A673 (cell line): Measurements from ENCODE around the gene PEX19. TPM values are rescaled to one million over a fixed set of nuclear protein-coding genes. Genes with fewer than 3 reads are reported as not detected.
A peak's percentile ranks its signal among the peaks of the same experiment; 100 is the strongest.

Source experiments
- BruUV-seq: library from RNA; stranded (reverse); fragments of 400-500 nt; replicated peaks from 2 replicates; lab custom pipeline; 2021; lab: Mats Ljungman, UMichigan
- CTCF ChIA-PET: fragments of 300-600 bp; sonication (Branson Sonifier 250); formaldehyde crosslinking; loops from one replicate; lab custom pipeline; 2022; ENCODE audit warnings: antibody characterized with exemption; lab: Charles Lee
- POLR2A ChIA-PET: fragments of 300-600 bp; sonication (Branson Sonifier 250); formaldehyde crosslinking; loops from one replicate; lab custom pipeline; 2022; ENCODE audit warnings: antibody characterized with exemption; ENCODE audit not compliant: low non-redundant PET; lab: Charles Lee
- DNase-seq: peaks from one replicate; pipeline ENCODE4 v3.0.0-alpha.2; 2015; ENCODE audit warnings: low spot score
- H3K27ac ChIP-seq: fragments of 200-600 bp; sonication (generic); 2 replicates; pipeline ENCODE4 v1.5.1; 2016; ENCODE audit warnings: mixed run types, low read depth, mild to moderate bottlenecking, mixed read lengths, antibody characterized with exemption, low read length; ENCODE audit not compliant: poor library complexity, severe bottlenecking
- H3K27me3 ChIP-seq: fragments of 200-600 bp; sonication (generic); replicated peaks from 2 replicates; pipeline ENCODE4 v1.6.1; 2017; ENCODE audit warnings: mixed run types, low read depth, mild to moderate bottlenecking, mixed read lengths, antibody characterized with exemption, low read length; ENCODE audit not compliant: insufficient read depth, poor library complexity
- H3K36me3 ChIP-seq: fragments of 200-600 bp; sonication (generic); 2 replicates; pipeline ENCODE4 v1.6.1; 2016; ENCODE audit warnings: mixed run types, mild to moderate bottlenecking, mixed read lengths, antibody characterized with exemption, low read length; ENCODE audit not compliant: insufficient read depth, poor library complexity, severe bottlenecking
- H3K4me1 ChIP-seq: fragments of 200-600 bp; sonication (generic); 2 replicates; pipeline ENCODE4 v1.6.1; 2017; ENCODE audit warnings: mixed run types, mild to moderate bottlenecking, mixed read lengths, antibody characterized with exemption, low read length; ENCODE audit not compliant: insufficient read depth, poor library complexity, severe bottlenecking
- H3K4me3 ChIP-seq: fragments of 200-600 bp; sonication (generic); 2 replicates; pipeline ENCODE4 v1.5.1; 2016; ENCODE audit warnings: low read depth, mixed run types, mild to moderate bottlenecking, mixed read lengths, low read length; ENCODE audit not compliant: poor library complexity, severe bottlenecking
- H3K9me3 ChIP-seq: fragments of 200-600 bp; sonication (generic); 2 replicates; pipeline ENCODE4 v1.6.1; 2016; ENCODE audit warnings: mixed run types, low read depth, mild to moderate bottlenecking, mixed read lengths, antibody characterized with exemption, low read length; ENCODE audit not compliant: poor library complexity, severe bottlenecking
- CTCF ChIP-seq: fragments of 300-800, 200-600 bp; sonication (generic); conservative IDR thresholded peaks from 2 replicates; pipeline ENCODE4 v1.5.1; 2017; ENCODE audit warnings: low read depth, mild to moderate bottlenecking, antibody characterized with exemption, low read length, moderate library complexity, mixed read lengths
- EZH2 ChIP-seq: fragments of 200-600 bp; sonication (generic); IDR thresholded peaks from 2 replicates; pipeline ENCODE4 v1.6.1; 2017; ENCODE audit warnings: borderline replicate concordance, low read depth, mild to moderate bottlenecking, mixed read lengths, antibody characterized with exemption, low read length; ENCODE audit not compliant: poor library complexity, severe bottlenecking
- intact Hi-C: fragments of 100-400 bp; cut with micrococcal nuclease; formaldehyde crosslinking; loops from one replicate; pipeline ENCODE4 v1.10.0; 2022; ENCODE audit not compliant: unreplicated experiment
- total RNA-seq: library from RNA; stranded (reverse); gene quantifications from 2 replicates; pipeline ENCODE4 v1.2.3, GENCODE V29; 2021

PEX19 gene
- total RNA-seq, 1 experiment from 2014 or later, result 67.0 TPM

GRCh38 chr1:160284220-160284781, 632 bp downstream of the PEX19 start:
- Histone ChIP-seq H3K27ac (peak overlapping the region; percentile 82), H3K36me3 (peaks cover 34% of the 10 kb centered on the region), H3K27me3 (no peaks in the 10 kb centered on the region), H3K4me1 (peaks cover 7% of the 10 kb centered on the region), H3K9me3 (no peaks in the 10 kb centered on the region), H3K4me3 (peak overlapping the region; percentile 81)
- ChIA-PET CTCF (interaction anchor here (1.7 kb wide), 1 partner anchor 91 kb away, joined by 5 read pairs; no protein-coding TSS in a partner anchor), POLR2A (interaction anchor here (0.5 kb wide), 1 partner anchor 23 kb away, joined by 3 read pairs; no protein-coding TSS in a partner anchor)
- TF ChIP-seq CTCF, result no peak
- no peak for TF ChIP-seq EZH2
- intact Hi-C loops, result no loop called here
- no TSS peak for BruUV-seq
- peak; percentile 25 for DNase-seq

GRCh38 chr1:160282807-160283206, 2.1 kb downstream of the PEX19 start:
- H3K9me3 ChIP-seq, result no peaks in the 10 kb centered on the region
- intact Hi-C loops, result no loop called here
- TF ChIP-seq EZH2 (no peak), CTCF (no peak)
- no peak overlapping the region for H3K27ac ChIP-seq
- H3K27me3 ChIP-seq, result no peaks in the 10 kb centered on the region
- CTCF ChIA-PET, result no interaction called here
- peaks cover 47% of the 10 kb centered on the region for H3K36me3 ChIP-seq
- POLR2A ChIA-PET, result no interaction called here
- no peak overlapping the region for H3K4me3 ChIP-seq
- peaks cover 7% of the 10 kb centered on the region for H3K4me1 ChIP-seq
- DNase-seq, result no peak
- BruUV-seq, result no TSS peak

- Histone ChIP-seq H3K36me3 (peaks cover 49% of the 10 kb centered on the region), H3K9me3 (no peaks in the 10 kb centered on the region), H3K27ac (no peak overlapping the region), H3K4me3 (no peak overlapping the region), H3K27me3 (no peaks in the 10 kb centered on the region), H3K4me1 (no peaks in the 10 kb centered on the region)
- intact Hi-C loops, result no loop called here
- no peak for TF ChIP-seq CTCF
- no peak for TF ChIP-seq EZH2
- ChIA-PET POLR2A (no interaction called here), CTCF (interaction anchor here (1.4 kb wide), 1 partner anchor 14 kb away, joined by 6 read pairs; no protein-coding TSS in a partner anchor)
- no TSS peak for BruUV-seq
- DNase-seq, result no peak
Measured at GRCh38 chr1:160277987-160278386, 6.9 kb downstream of the PEX19 start.
